IMR-90 (cell line): ENCODE measurements around the gene HCK. TPM values are rescaled to one million over a fixed set of nuclear protein-coding genes. Genes with fewer than 3 reads are reported as not detected.

Source experiments
- ATAC-seq: fragments of 200-7000 bp; cut with Tn5 transposase; 2 replicates; pipeline ENCODE4 v1.9.1; 2020; ENCODE audit warnings: low read depth, mild to moderate bottlenecking, moderate library complexity
- BruUV-seq: library from RNA; stranded (reverse); fragments of 400-500 nt; replicated peaks from 2 replicates; lab custom pipeline; 2021; lab: Mats Ljungman, UMichigan
- CTCF ChIA-PET: fragments of 300-600 bp; formaldehyde crosslinking; extraction: SDS; loops from one replicate; lab custom pipeline; 2021; ENCODE audit warnings: antibody characterized with exemption; lab: Yijun Ruan, JAX
- POLR2A ChIA-PET: fragments of 300-600 bp; sonication (Branson Sonifier 250); formaldehyde crosslinking; loops from one replicate; lab custom pipeline; 2022; ENCODE audit warnings: antibody characterized with exemption; ENCODE audit not compliant: unreplicated experiment; lab: Charles Lee
- DNase-seq: peaks from one replicate; pipeline ENCODE4 v3.0.0; 2013
- H2AFZ ChIP-seq: replicated peaks from 2 replicates; pipeline ENCODE3; 2013; ENCODE audit warnings: low read length, mild to moderate bottlenecking; ENCODE audit not compliant: poor library complexity
- H2AK5ac ChIP-seq: 2 replicates; pipeline ENCODE4 v1.6.1; 2013; ENCODE audit warnings: low read depth, low read length, inconsistent platforms
- H2AK9ac ChIP-seq: replicated peaks from 2 replicates; pipeline ENCODE3; 2013; ENCODE audit warnings: mild to moderate bottlenecking, low read depth, low read length, moderate library complexity; ENCODE audit not compliant: poor library complexity
- H2BK120ac ChIP-seq: 2 replicates; pipeline ENCODE4 v1.6.1; 2013; ENCODE audit warnings: low read depth, low read length, inconsistent platforms
- H2BK15ac ChIP-seq: 3 replicates; pipeline ENCODE4 v1.6.1; 2013; ENCODE audit warnings: low read depth, low read length, inconsistent platforms
- H2BK20ac ChIP-seq: 2 replicates; pipeline ENCODE4 v1.6.1; 2013; ENCODE audit warnings: low read depth, mild to moderate bottlenecking, inconsistent platforms, low read length, moderate library complexity
- H2BK5ac ChIP-seq: 2 replicates; pipeline ENCODE4 v1.6.1; 2013; ENCODE audit warnings: mild to moderate bottlenecking, low read depth, low read length, inconsistent platforms; ENCODE audit not compliant: poor library complexity, severe bottlenecking
- H3K14ac ChIP-seq: replicated peaks from 2 replicates; pipeline ENCODE4 v1.6.1; 2013; ENCODE audit warnings: low read depth, low read length, inconsistent platforms
- H3K18ac ChIP-seq: 2 replicates; pipeline ENCODE4 v1.6.1; 2013; ENCODE audit warnings: low read depth, low read length, control low read depth
- H3K23ac ChIP-seq: 2 replicates; pipeline ENCODE4 v1.6.1; 2013; ENCODE audit warnings: low read depth, low read length, inconsistent platforms
- H3K27ac ChIP-seq: 2 replicates; pipeline ENCODE4 v1.5.1; 2013; ENCODE audit warnings: mild to moderate bottlenecking, control low read depth, low read length; ENCODE audit not compliant: insufficient read depth
- H3K27me3 ChIP-seq: 2 replicates; pipeline ENCODE4 v1.6.1; 2013; ENCODE audit warnings: low read length; ENCODE audit not compliant: control insufficient read depth, insufficient read depth
- H3K36me3 ChIP-seq: 2 replicates; pipeline ENCODE4 v1.6.1; 2013; ENCODE audit warnings: low read length, mixed read lengths; ENCODE audit not compliant: control insufficient read depth, insufficient read depth
- H3K4ac ChIP-seq: 2 replicates; pipeline ENCODE4 v1.6.1; 2013; ENCODE audit warnings: low read depth, low read length, inconsistent platforms
- H3K4me1 ChIP-seq: 2 replicates; pipeline ENCODE4 v1.6.1; 2013; ENCODE audit warnings: low read length, mixed read lengths; ENCODE audit not compliant: control insufficient read depth, insufficient read depth
- H3K4me2 ChIP-seq: 2 replicates; pipeline ENCODE4 v1.6.1; 2013; ENCODE audit warnings: low read depth, mild to moderate bottlenecking, control low read depth, low read length, moderate library complexity
- H3K4me3 ChIP-seq: 2 replicates; pipeline ENCODE4 v1.5.1; 2013; ENCODE audit warnings: low read depth, mild to moderate bottlenecking, control low read depth, low read length, moderate library complexity; ENCODE audit not compliant: insufficient read depth
- H3K56ac ChIP-seq: 2 replicates; pipeline ENCODE4 v1.6.1; 2013; ENCODE audit warnings: low read length, inconsistent platforms; ENCODE audit not compliant: insufficient read depth; ENCODE audit errors: extremely low read depth
- H3K79me1 ChIP-seq, 2 experiments: 2 replicates each; pipeline ENCODE4 v1.6.1; 2013; ENCODE audit warnings: low read length in 2 of 2, inconsistent platforms in 1 of 2, low read depth in 1 of 2
- H3K9ac ChIP-seq: 2 replicates; pipeline ENCODE4 v1.6.1; 2013; ENCODE audit warnings: low read depth, low read length, control low read depth
- H3K9me1 ChIP-seq: 2 replicates; pipeline ENCODE4 v1.6.1; 2013; ENCODE audit warnings: low read length, inconsistent platforms; ENCODE audit not compliant: insufficient read depth
- H3K9me3 ChIP-seq: 2 replicates; pipeline ENCODE4 v1.6.1; 2013; ENCODE audit warnings: low read length; ENCODE audit not compliant: control insufficient read depth, insufficient read depth
- H4K20me1 ChIP-seq: 2 replicates; pipeline ENCODE4 v1.6.1; 2013; ENCODE audit warnings: low read length, inconsistent platforms; ENCODE audit not compliant: insufficient read depth
- H4K5ac ChIP-seq: 2 replicates; pipeline ENCODE4 v1.6.1; 2013; ENCODE audit warnings: mild to moderate bottlenecking, low read depth, low read length, control low read depth
- H4K8ac ChIP-seq, 2 experiments: 2 replicates each; pipeline ENCODE4 v1.6.1; 2013; ENCODE audit warnings: low read depth in 2 of 2, low read length in 2 of 2, control low read depth in 1 of 2, inconsistent platforms in 1 of 2
- H4K91ac ChIP-seq: 2 replicates; pipeline ENCODE4 v1.6.1; 2013; ENCODE audit warnings: low read depth, low read length, inconsistent platforms; ENCODE audit not compliant: insufficient read depth
- MAZ ChIP-seq: IDR thresholded peaks from 2 replicates; pipeline ENCODE4 v1.6.1; 2012; ENCODE audit warnings: low read depth, mild to moderate bottlenecking, low read length, improper control_type of control experiment, moderate library complexity, borderline replicate concordance
- POLR2A ChIP-seq: IDR thresholded peaks from 2 replicates; pipeline ENCODE4 v1.6.1; 2012; ENCODE audit warnings: mild to moderate bottlenecking, low read depth, low read length
- RFX5 ChIP-seq: IDR thresholded peaks from 2 replicates; pipeline ENCODE4 v1.8.0; 2012; ENCODE audit warnings: low read depth, mild to moderate bottlenecking, low read length, moderate library complexity
- SMC3 ChIP-seq: fragments of 150-350 bp; IDR thresholded peaks from 2 replicates; pipeline ENCODE4 v1.6.1; 2016; ENCODE audit warnings: low read depth, mild to moderate bottlenecking, antibody characterized with exemption, low read length, moderate library complexity
- WGBS, 2 experiments: methylation state at CpG; one replicate each; pipeline versions ENCODE4 v1.1.5 to v1.1.7; 2013; ENCODE audit warnings: missing lambda C conversion rate in 2 of 2; ENCODE audit not compliant: insufficient read length in 1 of 2; ENCODE audit errors: extremely low coverage in 2 of 2; 5-methylcytosine and 5-hydroxymethylcytosine counted together
- dilution Hi-C: fragments of 300-500 bp; cut with HindIII; formaldehyde crosslinking; loops from one replicate; pipeline ENCODE4 v1.14.3; 2018; ENCODE audit warnings: low sequenced_read_pairs; ENCODE audit not compliant: unreplicated experiment
- in situ Hi-C: fragments of 300-500 bp; cut with MboI; formaldehyde crosslinking; loops from 3 replicates; pipeline ENCODE4 v1.14.3; 2019; ENCODE audit warnings: low sequenced_read_pairs, inconsistent platforms, mixed read lengths
- intact Hi-C: fragments of 100-400 bp; cut with micrococcal nuclease; formaldehyde crosslinking; loops from 2 replicates; pipeline ENCODE4 v1.10.0; 2022
- polyA plus RNA-seq, 3 experiments: library from polyadenylated mRNA; depleted of rRNA; stranded (reverse); fragments of >200 nt; gene quantifications; 2 replicates each; pipeline ENCODE4 v1.2.3, GENCODE V29; 2012; ENCODE audit warnings: low replicate concordance in 1 of 3
- total RNA-seq: library from RNA; depleted of rRNA; stranded (reverse); fragments of >200 nt; gene quantifications from 2 replicates; pipeline ENCODE4 v1.2.3, GENCODE V29; 2012
- TF ChIP-seq, protein P1 (sequence below): fragments of 150-350 bp; IDR thresholded peaks from 2 replicates; pipeline ENCODE4 v1.6.1; 2016; ENCODE audit warnings: low read depth, mild to moderate bottlenecking, low read length, moderate library complexity, borderline replicate concordance

The HCK gene
- total and polyA plus RNA-seq, 2 of the 4 experiments (the other 2 are of a cell fraction), result not detected

DNA sequence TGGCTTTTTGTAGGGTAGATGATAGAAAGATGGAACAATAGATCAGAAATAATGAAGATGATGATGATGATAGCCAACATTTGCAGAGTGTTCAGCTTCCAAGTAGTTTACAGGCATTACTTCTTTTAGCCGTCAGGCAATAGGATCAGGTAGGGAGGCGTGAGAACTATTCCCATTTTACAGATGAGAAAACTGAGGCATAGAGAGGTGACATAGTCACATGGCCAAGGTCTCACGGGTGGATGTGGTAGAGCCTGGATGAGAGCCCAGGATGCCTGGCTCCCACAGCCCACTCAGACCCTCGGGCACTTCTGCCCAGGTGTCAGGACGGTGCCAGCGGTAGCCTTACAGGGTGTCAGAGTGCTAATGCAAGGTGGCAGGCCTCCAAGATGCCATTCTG lies 31.4 kb downstream of the HCK start:
- H3K9ac ChIP-seq, result no peak overlapping the region
- no peak for DNase-seq
- in situ Hi-C loops (no loop called here), intact Hi-C loops (no loop called here), dilution Hi-C loops (no loop called here)
- no peak overlapping the region for H2BK120ac ChIP-seq
- H3K56ac ChIP-seq, result no peak overlapping the region
- no peak overlapping the region for H3K4me3 ChIP-seq
- no peak overlapping the region for H2BK20ac ChIP-seq
- TF ChIP-seq, protein P1, sequence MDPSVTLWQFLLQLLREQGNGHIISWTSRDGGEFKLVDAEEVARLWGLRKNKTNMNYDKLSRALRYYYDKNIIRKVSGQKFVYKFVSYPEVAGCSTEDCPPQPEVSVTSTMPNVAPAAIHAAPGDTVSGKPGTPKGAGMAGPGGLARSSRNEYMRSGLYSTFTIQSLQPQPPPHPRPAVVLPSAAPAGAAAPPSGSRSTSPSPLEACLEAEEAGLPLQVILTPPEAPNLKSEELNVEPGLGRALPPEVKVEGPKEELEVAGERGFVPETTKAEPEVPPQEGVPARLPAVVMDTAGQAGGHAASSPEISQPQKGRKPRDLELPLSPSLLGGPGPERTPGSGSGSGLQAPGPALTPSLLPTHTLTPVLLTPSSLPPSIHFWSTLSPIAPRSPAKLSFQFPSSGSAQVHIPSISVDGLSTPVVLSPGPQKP, result no peak
- TF ChIP-seq RFX5, result no peak
- TF ChIP-seq SMC3, result no peak
- no peak for TF ChIP-seq MAZ
- TF ChIP-seq POLR2A, result no peak
- no peaks in the 10 kb centered on the region for H3K79me1 ChIP-seq
- POLR2A ChIA-PET, result no interaction called here
- no peak overlapping the region for H3K23ac ChIP-seq
- no peak overlapping the region for H2AK5ac ChIP-seq
- H3K9me3 ChIP-seq, result no peaks in the 10 kb centered on the region
- H2BK15ac ChIP-seq, result no peak overlapping the region
- no peak overlapping the region for H3K18ac ChIP-seq
- WGBS, 2 experiments, result no CpG with 5 or more reads among the region's 6 CpGs
- H3K4ac ChIP-seq, result no peak overlapping the region
- H4K91ac ChIP-seq, result no peak overlapping the region
- peaks cover 63% of the 10 kb centered on the region for H3K27me3 ChIP-seq
- H3K14ac ChIP-seq, result no peak overlapping the region
- no TSS peak for BruUV-seq
- no peak overlapping the region for H4K5ac ChIP-seq
- H3K27ac ChIP-seq, result no peak overlapping the region
- H2BK5ac ChIP-seq, result no peak overlapping the region
- no peaks in the 10 kb centered on the region for H4K20me1 ChIP-seq
- H3K9me1 ChIP-seq, result no peaks in the 10 kb centered on the region
- H3K4me1 ChIP-seq, result no peaks in the 10 kb centered on the region; the same call in 1 of the 2 replicates
- no peak overlapping the region for H4K8ac ChIP-seq
- no peak overlapping the region for H2AFZ ChIP-seq
- CTCF ChIA-PET, result no interaction called here
- no peaks in the 10 kb centered on the region for H3K36me3 ChIP-seq
- H3K4me2 ChIP-seq, result no peak overlapping the region
- no peak for ATAC-seq
- no peak overlapping the region for H2AK9ac ChIP-seq
